SK-N-SH treated with all-trans-retinoic acid at 6 μM for 48 hours (cell line): Measurements from ENCODE around the gene CHAC1.

Source experiments
- ATAC-seq: fragments of 200-7000 bp; cut with Tn5 transposase; 3 replicates; pipeline ENCODE4 v1.9.1; 2020; ENCODE audit warnings: mild to moderate bottlenecking, moderate library complexity
- ARNTL ChIP-seq: fragments of 450-650 bp; formaldehyde crosslinking; IDR thresholded peaks from 2 replicates; pipeline ENCODE4 v1.5.0; 2020; ENCODE audit warnings: low read depth, mild to moderate bottlenecking, moderate library complexity, borderline replicate concordance
- BACH2 ChIP-seq: fragments of 250-450 bp; sonication (Bioruptor Pico); IDR thresholded peaks from 2 replicates; pipeline ENCODE4 v1.9.0; 2021; ENCODE audit warnings: mild to moderate bottlenecking, borderline replicate concordance
- CSDC2 ChIP-seq: fragments of 250-450 bp; sonication (Bioruptor Pico); IDR thresholded peaks from 2 replicates; pipeline ENCODE4 v1.5.0; 2020; ENCODE audit warnings: mild to moderate bottlenecking, moderate library complexity
- CSRNP3 ChIP-seq: fragments of 250-450 bp; sonication (Bioruptor Pico); IDR thresholded peaks from 2 replicates; pipeline ENCODE4 v1.5.1; 2021; ENCODE audit warnings: mild to moderate bottlenecking, moderate library complexity
- ESRRG ChIP-seq: fragments of 250-450 bp; sonication (Bioruptor Pico); IDR thresholded peaks from 2 replicates; pipeline ENCODE4 v1.6.1; 2021; ENCODE audit warnings: mild to moderate bottlenecking
- OSR1 ChIP-seq: fragments of 250-450 bp; sonication (Bioruptor Pico); IDR thresholded peaks from 2 replicates; pipeline ENCODE4 v1.8.0; 2022; ENCODE audit warnings: moderate library complexity, mild to moderate bottlenecking, inconsistent platforms
- PPARA ChIP-seq: fragments of 250-450 bp; sonication (Bioruptor Pico); IDR thresholded peaks from 2 replicates; pipeline ENCODE4 v1.5.0; 2020; ENCODE audit warnings: mild to moderate bottlenecking, borderline replicate concordance
- RARB ChIP-seq: fragments of 250-450 bp; sonication (Bioruptor Pico); IDR thresholded peaks from 2 replicates; pipeline ENCODE4 v1.8.0; 2021; ENCODE audit warnings: mild to moderate bottlenecking, moderate library complexity
- TOX ChIP-seq: fragments of 250-450 bp; sonication (Bioruptor Pico); IDR thresholded peaks from 2 replicates; pipeline ENCODE4 v1.8.0; 2021; ENCODE audit warnings: mild to moderate bottlenecking, moderate library complexity, borderline replicate concordance
- TSHZ2 ChIP-seq: fragments of 250-450 bp; sonication (Bioruptor Pico); IDR thresholded peaks from 2 replicates; pipeline ENCODE4 v1.5.0; 2020; ENCODE audit warnings: mild to moderate bottlenecking, moderate library complexity
- ZC3H10 ChIP-seq: fragments of 250-450 bp; sonication (Bioruptor Pico); IDR thresholded peaks from 2 replicates; pipeline ENCODE4 v1.5.1; 2021; ENCODE audit warnings: mild to moderate bottlenecking, moderate library complexity
- ZFP3 ChIP-seq: fragments of 250-450 bp; sonication (Bioruptor Pico); IDR thresholded peaks from 2 replicates; pipeline ENCODE4 v1.5.0; 2020; ENCODE audit warnings: mild to moderate bottlenecking, moderate library complexity
- ZFP30 ChIP-seq: fragments of 450-650 bp; formaldehyde crosslinking; IDR thresholded peaks from 2 replicates; pipeline ENCODE4 v1.5.0; 2022; ENCODE audit warnings: mild to moderate bottlenecking, moderate library complexity
- TF ChIP-seq, protein P1 (sequence below): fragments of 250-450 bp; sonication (Bioruptor Pico); IDR thresholded peaks from 2 replicates; pipeline ENCODE4 v1.8.0; 2020; ENCODE audit warnings: mild to moderate bottlenecking, moderate library complexity, borderline replicate concordance
- TF ChIP-seq, protein P2 (sequence below): fragments of 250-450 bp; sonication (Bioruptor Pico); IDR thresholded peaks from 2 replicates; pipeline ENCODE4 v1.5.1; 2020; ENCODE audit warnings: low read depth, mild to moderate bottlenecking, moderate library complexity
- TF ChIP-seq, protein P3 (sequence below): fragments of 250-450 bp; sonication (Bioruptor Pico); IDR thresholded peaks from 2 replicates; pipeline ENCODE4 v1.8.0; 2021; ENCODE audit warnings: low read depth, mild to moderate bottlenecking, moderate library complexity, borderline replicate concordance

CHAC1 gene

GRCh38 chr15:40931300-40932142 lies 21.8 kb upstream of the CHAC1 start:
- no peak for TF ChIP-seq ZFP30 (CRISPR knock-in tag)
- no peak for TF ChIP-seq ARNTL (CRISPR knock-in tag)
- no peak for TF ChIP-seq BACH2 (CRISPR knock-in tag)
- no peak for TF ChIP-seq CSRNP3 (CRISPR knock-in tag)
- TF ChIP-seq, protein P1, sequence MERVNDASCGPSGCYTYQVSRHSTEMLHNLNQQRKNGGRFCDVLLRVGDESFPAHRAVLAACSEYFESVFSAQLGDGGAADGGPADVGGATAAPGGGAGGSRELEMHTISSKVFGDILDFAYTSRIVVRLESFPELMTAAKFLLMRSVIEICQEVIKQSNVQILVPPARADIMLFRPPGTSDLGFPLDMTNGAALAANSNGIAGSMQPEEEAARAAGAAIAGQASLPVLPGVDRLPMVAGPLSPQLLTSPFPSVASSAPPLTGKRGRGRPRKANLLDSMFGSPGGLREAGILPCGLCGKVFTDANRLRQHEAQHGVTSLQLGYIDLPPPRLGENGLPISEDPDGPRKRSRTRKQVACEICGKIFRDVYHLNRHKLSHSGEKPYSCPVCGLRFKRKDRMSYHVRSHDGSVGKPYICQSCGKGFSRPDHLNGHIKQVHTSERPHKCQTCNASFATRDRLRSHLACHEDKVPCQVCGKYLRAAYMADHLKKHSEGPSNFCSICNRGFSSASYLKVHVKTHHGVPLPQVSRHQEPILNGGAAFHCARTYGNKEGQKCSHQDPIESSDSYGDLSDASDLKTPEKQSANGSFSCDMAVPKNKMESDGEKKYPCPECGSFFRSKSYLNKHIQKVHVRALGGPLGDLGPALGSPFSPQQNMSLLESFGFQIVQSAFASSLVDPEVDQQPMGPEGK (CRISPR knock-in tag): no peak
- no peak for TF ChIP-seq CSDC2 (CRISPR knock-in tag)
- TF ChIP-seq TSHZ2 (CRISPR knock-in tag): no peak

DNA sequence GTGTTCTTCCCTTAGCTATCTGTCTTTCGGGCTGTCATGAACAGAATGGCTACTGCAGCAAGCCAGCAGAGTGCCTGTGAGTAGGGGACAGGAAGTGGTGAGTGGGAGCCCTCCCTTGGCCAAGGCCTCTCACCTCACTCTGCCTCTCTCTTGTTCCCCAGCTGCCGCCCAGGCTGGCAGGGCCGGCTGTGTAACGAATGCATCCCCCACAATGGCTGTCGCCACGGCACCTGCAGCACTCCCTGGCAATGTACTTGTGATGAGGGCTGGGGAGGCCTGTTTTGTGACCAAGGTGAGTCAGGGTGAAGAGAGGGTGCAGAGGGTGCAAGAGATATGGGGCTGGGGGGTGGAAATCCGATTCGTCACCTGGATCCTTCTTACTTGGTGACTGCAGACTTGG lies 21.1 kb upstream of the CHAC1 start:
- TF ChIP-seq OSR1 (CRISPR knock-in tag): no peak
- TF ChIP-seq RARB (CRISPR knock-in tag): no peak
- no peak for TF ChIP-seq ESRRG (CRISPR knock-in tag)
- TF ChIP-seq TOX (CRISPR knock-in tag): no peak
- TF ChIP-seq, all 23 proteins: peak for 0
- ATAC-seq: no peak

More at GRCh38 chr15:40931300-40932142, 21.8 kb upstream of the CHAC1 start:
- no peak for ATAC-seq

DNA sequence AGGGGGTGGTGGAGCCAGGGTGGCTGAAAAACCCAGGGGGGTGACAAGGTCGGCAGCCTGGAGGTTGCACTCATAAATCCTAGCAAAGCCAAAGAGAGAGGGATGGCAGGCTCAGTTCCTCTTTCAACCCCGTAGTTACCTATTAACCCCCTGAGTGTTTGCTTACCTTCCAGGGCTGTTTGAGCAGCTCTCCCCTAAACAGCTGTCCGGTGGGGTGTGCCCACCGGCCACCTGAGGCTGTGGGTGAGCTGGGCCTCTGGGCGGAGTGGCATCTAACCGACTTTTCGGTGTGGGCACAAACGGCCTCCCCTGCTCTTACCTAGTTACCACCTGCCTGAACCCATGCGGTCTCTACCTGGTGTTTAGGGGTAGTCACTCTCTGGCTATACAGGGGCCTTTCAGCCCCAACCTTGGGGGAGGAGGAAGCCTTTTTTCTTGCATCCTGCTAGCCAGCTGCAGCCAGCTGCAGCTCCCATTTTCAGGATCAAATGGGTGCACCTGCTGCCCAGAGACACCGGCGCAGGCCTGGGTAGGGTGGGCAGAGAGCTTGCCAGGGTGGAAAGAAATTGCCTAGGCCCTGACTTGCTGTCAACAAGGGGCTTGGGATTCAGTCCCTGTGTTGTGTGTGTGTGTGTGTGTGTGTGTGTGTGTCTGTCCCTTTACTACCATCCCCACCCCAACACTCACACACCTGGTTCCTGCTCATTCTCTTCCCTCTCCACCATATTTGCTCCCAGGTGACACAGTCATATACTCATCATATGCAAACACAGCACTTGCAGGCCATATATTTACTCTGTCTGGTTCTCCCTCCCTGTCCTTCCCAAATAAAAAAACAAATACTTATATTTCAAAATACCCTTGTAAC lies 20.4 kb upstream of the CHAC1 start:
- TF ChIP-seq, protein P2, sequence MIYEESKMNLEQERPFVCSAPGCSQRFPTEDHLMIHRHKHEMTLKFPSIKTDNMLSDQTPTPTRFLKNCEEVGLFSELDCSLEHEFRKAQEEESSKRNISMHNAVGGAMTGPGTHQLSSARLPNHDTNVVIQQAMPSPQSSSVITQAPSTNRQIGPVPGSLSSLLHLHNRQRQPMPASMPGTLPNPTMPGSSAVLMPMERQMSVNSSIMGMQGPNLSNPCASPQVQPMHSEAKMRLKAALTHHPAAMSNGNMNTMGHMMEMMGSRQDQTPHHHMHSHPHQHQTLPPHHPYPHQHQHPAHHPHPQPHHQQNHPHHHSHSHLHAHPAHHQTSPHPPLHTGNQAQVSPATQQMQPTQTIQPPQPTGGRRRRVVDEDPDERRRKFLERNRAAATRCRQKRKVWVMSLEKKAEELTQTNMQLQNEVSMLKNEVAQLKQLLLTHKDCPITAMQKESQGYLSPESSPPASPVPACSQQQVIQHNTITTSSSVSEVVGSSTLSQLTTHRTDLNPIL (CRISPR knock-in tag): no peak
- TF ChIP-seq PPARA (CRISPR knock-in tag) (no peak), ZC3H10 (CRISPR knock-in tag) (no peak), ZFP3 (CRISPR knock-in tag) (no peak), RARB (CRISPR knock-in tag) (no peak), ESRRG (CRISPR knock-in tag) (no peak), CSDC2 (CRISPR knock-in tag) (no peak), ZFP30 (CRISPR knock-in tag) (no peak), TOX (CRISPR knock-in tag) (no peak)
- TF ChIP-seq, protein P3, sequence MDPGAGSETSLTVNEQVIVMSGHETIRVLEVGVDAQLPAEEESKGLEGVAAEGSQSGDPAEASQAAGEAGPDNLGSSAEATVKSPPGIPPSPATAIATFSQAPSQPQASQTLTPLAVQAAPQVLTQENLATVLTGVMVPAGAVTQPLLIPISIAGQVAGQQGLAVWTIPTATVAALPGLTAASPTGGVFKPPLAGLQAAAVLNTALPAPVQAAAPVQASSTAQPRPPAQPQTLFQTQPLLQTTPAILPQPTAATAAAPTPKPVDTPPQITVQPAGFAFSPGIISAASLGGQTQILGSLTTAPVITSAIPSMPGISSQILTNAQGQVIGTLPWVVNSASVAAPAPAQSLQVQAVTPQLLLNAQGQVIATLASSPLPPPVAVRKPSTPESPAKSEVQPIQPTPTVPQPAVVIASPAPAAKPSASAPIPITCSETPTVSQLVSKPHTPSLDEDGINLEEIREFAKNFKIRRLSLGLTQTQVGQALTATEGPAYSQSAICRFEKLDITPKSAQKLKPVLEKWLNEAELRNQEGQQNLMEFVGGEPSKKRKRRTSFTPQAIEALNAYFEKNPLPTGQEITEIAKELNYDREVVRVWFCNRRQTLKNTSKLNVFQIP (CRISPR knock-in tag): no peak
- ATAC-seq: no peak
